GM13976 (cell line): ENCODE measurements around the gene KAT7.

Experiments
- DNase-seq: peaks from one replicate; pipeline ENCODE4 v3.0.0; 2012; ENCODE audit warnings: low spot score
- CTCF ChIP-seq: IDR thresholded peaks from 2 replicates; pipeline ENCODE4 v1.5.1; 2012; ENCODE audit warnings: borderline replicate concordance, mild to moderate bottlenecking; ENCODE audit not compliant: insufficient read depth; ENCODE audit errors: extremely low read depth, missing control alignments, control extremely low read depth
- in situ Hi-C: fragments of 300-500 bp; cut with MboI; formaldehyde crosslinking; loops from one replicate; pipeline ENCODE4 v1.12.0; 2022; ENCODE audit warnings: low sequenced_read_pairs, mixed read lengths, inconsistent platforms; ENCODE audit not compliant: unreplicated experiment

Gene KAT7

GRCh38 chr17:49745175-49746139 is 43.0 kb upstream of the KAT7 start:
- TF ChIP-seq CTCF = no peak
- no peak for DNase-seq
- in situ Hi-C loops = no loop called here

GRCh38 chr17:49746791-49747490 is 41.5 kb upstream of the KAT7 start:
- in situ Hi-C loops = no loop called here

GRCh38 chr17:49747632-49748031 is 40.8 kb upstream of the KAT7 start:
- TF ChIP-seq CTCF = no peak
- in situ Hi-C loops = no loop called here
- no peak for DNase-seq

More at GRCh38 chr17:49746791-49747490, 41.5 kb upstream of the KAT7 start:
- no peak for TF ChIP-seq CTCF
- DNase-seq = peak; percentile 48

- in situ Hi-C loops = no loop called here
- no peak for TF ChIP-seq CTCF
- no peak for DNase-seq
Measured at GRCh38 chr17:49748223-49748622, 40.3 kb upstream of the KAT7 start.

- TF ChIP-seq CTCF = no peak
- DNase-seq = peak; percentile 70
- in situ Hi-C loops = no loop called here
Measured at GRCh38 chr17:49748791-49749190, 39.7 kb upstream of the KAT7 start.

- no peak for TF ChIP-seq CTCF
- no peak for DNase-seq
- in situ Hi-C loops = no loop called here
Measured at GRCh38 chr17:49749730-49750129, 38.8 kb upstream of the KAT7 start.
